Stimulated activated CD8-positive, alpha-beta memory T cell treated with anti-CD3 and anti-CD28 coated beads, Interleukin-15, amount 100 ng/mL, for 1 hour (primary cell): Measurements from ENCODE around the gene SPPL2A.
A peak's percentile ranks its signal among the peaks of the same experiment; 100 is the strongest.
"Not testable (repeated sequence)": the region's sequence is repeated elsewhere in the genome, so short reads cannot be mapped to it uniquely, and the experiment has no call there.

Experiments
- DNase-seq: peaks from one replicate; pipeline ENCODE4 v3.0.0-alpha.2; 2020; ENCODE audit warnings: low read depth

The SPPL2A gene

DNA sequence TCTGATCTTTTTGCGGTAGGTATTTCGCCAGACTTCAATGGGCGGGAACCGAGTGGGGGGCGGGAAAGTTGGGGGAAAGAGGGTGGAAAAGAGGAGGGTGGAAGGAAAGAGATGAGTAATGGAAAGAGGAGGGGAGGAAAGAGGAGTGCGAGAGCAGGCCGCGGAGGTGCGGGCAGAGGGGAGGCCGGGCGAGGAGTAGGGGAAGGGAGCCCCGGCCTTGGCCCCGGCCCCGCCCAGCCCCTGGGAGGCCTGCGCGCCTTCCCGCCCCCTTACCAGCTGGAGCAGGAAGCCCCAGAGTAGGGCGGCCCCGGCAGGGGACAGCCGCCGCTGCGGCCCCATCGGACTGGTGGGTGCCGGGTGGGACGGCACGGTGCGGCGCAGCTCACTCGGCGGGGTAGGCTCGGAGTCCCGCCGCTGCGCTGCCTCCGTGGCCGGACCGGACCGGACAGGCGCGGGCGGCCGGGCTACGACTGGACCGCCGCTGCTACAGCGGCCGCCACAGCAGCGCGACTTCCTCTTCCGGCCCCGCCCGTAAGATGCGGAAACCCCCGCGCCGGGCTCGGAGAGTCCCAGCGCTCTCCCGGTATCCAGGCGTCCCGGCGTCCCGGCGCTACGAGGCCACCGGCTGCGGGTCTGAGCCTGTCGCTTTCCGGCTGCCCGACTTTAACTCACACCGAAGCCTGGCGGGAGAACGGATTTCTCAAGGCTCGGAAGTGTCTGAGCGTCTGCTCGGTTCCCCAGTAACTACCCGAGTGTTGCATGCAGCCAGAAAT is at the start of gene SPPL2A:
TSS of gene SPPL2A (minus strand) at position 512 of the 773 bp plus-strand sequence. CDS start at position 339, 173 bp downstream.
- DNase-seq: peak; percentile 62

DNA sequence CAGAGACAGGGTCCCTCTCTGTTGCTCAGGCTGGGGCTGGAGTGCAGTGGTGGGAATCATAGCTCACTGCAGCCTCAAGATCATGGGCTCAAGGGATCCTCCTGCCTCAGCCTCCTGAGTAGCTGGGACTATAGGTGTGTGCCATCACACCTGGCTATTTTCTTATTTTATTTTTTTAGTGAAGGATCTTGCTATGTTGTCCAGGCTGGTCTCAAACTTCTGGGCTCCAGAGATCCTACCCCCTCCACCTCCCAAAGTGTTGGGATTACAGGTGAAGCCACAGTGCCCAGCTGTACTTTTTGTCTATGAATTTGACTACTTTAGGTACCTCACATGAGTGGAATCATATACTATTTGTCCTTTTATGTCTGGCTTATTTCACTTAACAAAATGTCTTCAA is 49.1 kb upstream of the SPPL2A start:
- DNase-seq: no peak

- DNase-seq: no peak
These were observed 48.4 kb upstream of the SPPL2A start for GRCh38 chr15:50813865-50814264.

GRCh38 chr15:50813089-50813488 is 47.6 kb upstream of the SPPL2A start:
- no peak for DNase-seq

DNA sequence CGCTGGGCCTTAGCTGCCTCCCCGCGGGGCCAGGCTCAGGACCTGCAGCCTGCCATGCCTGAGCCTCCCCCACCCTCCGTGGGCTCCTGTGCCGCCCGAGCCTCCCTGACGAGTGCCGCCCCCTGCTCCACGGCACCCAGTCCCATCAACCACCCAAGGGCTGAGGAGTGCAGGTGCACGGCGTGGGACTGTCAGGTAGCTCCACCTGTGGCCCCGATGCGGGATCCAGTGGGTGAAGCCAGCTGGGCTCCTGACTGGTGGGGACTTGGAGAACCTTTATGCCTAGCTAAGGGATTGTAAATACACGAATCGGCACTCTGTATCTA is 46.6 kb upstream of the SPPL2A start:
- DNase-seq: not testable (repeated sequence)

DNA sequence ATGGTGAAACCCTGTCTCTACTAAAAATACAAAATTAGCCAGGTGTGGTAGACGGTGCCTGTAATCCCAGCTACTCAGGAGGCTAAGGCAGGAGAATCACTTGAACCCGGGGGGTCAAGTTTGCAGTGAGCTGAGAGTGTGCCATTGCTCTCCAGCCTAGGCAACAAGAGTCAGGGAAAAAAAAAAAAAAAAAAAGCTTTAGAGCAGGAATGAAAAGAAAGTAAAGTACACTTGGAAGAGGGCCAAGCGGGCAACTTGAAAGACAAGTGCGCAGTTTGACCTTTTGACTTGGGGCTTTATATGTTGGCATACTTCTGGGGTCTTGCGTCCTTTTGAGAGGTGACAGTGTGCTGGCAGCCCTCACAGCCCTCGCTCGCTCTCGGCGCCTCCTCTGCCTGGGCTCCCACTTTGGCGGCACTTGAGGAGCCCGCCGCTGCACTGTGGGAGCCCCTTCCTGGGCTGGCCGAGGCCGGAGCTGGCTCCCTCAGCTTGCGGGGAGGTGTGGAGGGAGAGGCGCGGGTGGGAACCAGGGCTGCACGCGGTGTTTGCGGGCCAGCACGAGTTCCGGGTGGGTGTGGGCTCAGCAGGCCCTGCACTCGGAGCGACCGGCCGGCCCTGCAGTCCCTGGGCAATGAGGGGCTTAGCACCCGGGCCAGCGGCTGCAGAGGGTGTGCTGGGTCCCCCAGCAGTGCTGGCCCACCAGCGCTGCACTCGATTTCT is 46.1 kb upstream of the SPPL2A start:
- DNase-seq: not testable (repeated sequence)

- DNase-seq: no peak
These were observed 44.6 kb upstream of the SPPL2A start for GRCh38 chr15:50810128-50810527.

DNA sequence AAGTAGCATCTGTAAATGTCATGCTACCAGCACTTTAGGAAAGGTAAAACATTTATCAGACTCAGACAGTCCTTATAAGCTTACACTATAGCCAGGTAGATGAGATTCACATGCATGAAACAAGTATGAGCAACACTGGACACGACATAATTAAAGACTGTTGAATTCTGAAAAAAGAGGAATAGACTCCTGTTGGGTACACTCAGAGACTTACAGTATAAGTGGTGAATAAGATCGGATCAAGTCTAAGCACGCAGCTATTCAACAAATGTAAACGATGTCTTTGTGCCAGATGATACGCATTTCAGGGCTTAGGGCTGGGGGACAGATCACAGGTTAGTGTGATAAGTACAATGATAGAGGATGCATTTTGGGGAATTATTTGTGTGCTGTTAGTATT is 43.2 kb upstream of the SPPL2A start:
- DNase-seq: no peak

- no peak for DNase-seq
These were observed 38.1 kb upstream of the SPPL2A start for GRCh38 chr15:50803479-50804180.

DNA sequence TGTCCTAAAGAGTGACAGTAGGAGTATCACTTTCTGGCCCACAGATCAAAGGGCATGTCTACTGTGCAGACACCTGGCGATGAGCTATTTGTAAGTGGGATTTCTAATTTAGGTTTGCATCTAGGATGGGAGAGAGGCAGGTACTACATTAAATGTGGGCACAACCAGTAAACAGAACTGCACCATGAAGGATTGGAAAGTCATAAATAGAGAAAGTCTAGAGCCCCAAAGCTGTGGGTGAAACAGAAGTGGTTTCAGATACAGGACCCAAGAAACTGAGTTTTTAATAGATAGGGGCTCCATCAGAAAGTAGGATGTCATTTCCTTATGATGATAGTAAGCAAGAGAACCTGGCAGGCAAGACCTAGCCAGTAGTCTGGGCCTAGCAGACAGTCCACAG is 35.2 kb upstream of the SPPL2A start:
- DNase-seq: no peak

GRCh38 chr15:50798684-50799083 is 33.2 kb upstream of the SPPL2A start:
- no peak for DNase-seq

DNA sequence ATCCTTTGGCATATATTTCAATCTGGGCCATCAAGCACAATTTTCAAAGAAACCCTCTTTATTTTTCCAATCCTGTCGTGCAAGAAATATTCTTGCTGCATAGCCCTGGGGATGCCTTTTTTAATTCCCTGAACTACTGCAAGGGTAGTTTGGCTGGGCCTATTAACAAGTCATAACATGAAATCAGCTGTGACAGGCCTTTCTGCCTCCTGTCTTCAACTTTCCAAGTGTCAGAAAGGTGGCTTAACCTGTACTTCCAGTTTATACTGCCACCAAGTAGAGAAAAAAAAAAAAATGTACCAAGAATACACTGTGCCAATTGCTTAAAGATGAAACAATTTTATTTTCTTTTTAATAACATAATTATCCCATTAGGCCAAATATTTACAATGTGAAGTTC is 32.4 kb upstream of the SPPL2A start:
- no peak for DNase-seq

DNA sequence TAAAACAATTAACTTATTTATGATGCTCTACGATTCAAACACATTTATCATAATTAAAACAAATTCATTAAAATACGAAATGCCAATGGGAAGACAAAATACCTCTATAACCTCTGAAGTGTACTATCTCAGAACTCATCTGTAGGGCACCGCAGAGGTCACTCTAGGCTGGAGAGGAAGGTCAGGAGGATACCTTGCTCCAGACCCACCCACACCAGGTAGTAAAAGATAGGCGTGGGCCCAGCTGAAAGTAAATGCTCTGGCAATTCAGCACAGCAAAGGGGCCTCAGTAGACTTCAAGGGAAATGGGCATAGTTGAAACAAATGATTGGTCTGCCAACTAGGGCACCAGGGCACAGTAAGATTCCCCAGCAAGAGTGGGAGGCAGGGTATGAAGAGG is 26.0 kb upstream of the SPPL2A start:
- DNase-seq: no peak

- DNase-seq: no peak
These were observed 25.4 kb upstream of the SPPL2A start for GRCh38 chr15:50790778-50791453.

- DNase-seq: no peak
These were observed 21.4 kb upstream of the SPPL2A start for GRCh38 chr15:50786871-50787270.

DNA sequence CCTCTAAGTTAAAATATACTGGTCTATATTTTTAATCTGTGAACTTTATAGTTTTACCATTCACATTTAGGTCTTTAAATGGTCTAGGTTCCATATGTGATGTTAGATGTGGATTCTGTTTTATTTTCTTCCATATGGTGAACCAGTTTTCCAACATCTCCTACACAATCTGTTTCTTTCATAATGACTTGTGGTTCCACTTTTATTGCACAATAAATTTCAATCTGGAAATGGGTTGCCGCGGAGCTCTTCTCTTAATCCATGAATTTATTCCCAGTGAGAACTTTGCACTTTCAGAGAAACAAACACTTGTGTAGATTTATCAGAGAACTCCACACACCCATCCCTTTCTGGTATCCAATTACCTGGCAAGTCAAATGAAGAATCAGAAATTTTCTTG is 20.9 kb upstream of the SPPL2A start:
- no peak for DNase-seq

- DNase-seq: no peak
These were observed 18.4 kb upstream of the SPPL2A start for GRCh38 chr15:50783895-50784294.

- no peak for DNase-seq
These were observed 17.9 kb upstream of the SPPL2A start for GRCh38 chr15:50783411-50783810.

GRCh38 chr15:50778086-50778485 is 12.6 kb upstream of the SPPL2A start:
- no peak for DNase-seq

DNA sequence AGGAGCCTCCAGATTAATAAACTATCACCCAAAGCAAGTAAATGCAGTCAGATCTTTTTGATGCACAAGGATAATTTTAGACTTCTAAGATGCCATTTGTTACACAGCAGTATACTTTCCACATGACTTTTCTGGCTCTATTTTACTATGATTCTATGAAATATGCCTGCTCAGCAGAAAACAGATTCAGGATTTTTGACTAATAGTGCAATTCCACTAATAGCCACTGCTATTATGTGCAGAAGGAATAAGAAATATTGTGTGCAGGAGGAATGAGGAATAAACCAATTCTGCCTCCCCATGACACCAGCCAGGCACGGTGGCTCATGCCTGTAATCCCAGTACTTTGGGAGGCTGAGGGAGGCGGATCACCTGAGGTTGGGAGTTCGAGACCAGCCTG is 11.5 kb upstream of the SPPL2A start:
- no peak for DNase-seq

DNA sequence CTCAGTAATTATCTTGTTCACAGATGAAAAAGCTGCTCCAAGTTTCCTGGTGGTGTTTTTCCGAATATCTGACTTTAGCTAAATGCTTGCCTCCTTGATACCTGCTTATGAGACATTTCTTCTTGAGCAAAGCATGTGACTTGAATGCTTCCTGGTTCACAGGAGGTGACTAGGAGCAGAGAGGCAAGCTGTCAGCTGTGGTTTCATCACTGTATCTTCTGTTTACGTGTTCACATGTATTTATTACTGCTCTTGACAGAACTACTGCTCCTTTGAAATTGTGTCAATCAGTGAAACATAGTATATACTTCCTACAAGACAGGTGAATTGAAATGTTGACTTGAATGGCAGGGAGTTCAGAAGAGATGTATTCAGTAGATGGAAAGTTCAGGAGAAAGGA is 8.9 kb upstream of the SPPL2A start:
- no peak for DNase-seq

- no peak for DNase-seq
These were observed 7.9 kb upstream of the SPPL2A start for GRCh38 chr15:50773389-50773788.
